HG02798 (cell line): Measurements from ENCODE around the gene NFKB2.

Experiments used
- ATAC-seq: cut with Tn5 transposase; IDR thresholded peaks from one replicate; pipeline ENCODE4 v1.9.1; 2021; ENCODE audit warnings: mild to moderate bottlenecking; ENCODE audit not compliant: unreplicated experiment, poor library complexity

The NFKB2 gene

GRCh38 chr10:102420714-102421506 is 25.4 kb downstream of the NFKB2 start, which contains the start of gene FBXL15:
Gene FBXL15, plus strand, starts transcription at chr10:102420836. Its CDS starts 294 bp downstream, at chr10:102421130.
- ATAC-seq: peak; percentile 82

GRCh38 chr10:102421507-102421756 is 25.9 kb downstream of the NFKB2 start:
- ATAC-seq: no peak

GRCh38 chr10:102421757-102422512 is 26.4 kb downstream of the NFKB2 start:
- ATAC-seq: peak; percentile 2

GRCh38 chr10:102422545-102423129 is 27.1 kb downstream of the NFKB2 start:
- ATAC-seq: no peak

GRCh38 chr10:102423372-102423968 is 28.0 kb downstream of the NFKB2 start:
- ATAC-seq: no peak

GRCh38 chr10:102424145-102424544 is 28.6 kb downstream of the NFKB2 start:
- ATAC-seq: no peak

- ATAC-seq: no peak
Observed at GRCh38 chr10:102424916-102425315, 29.4 kb downstream of the NFKB2 start.

GRCh38 chr10:102425444-102425843 is 29.9 kb downstream of the NFKB2 start:
- ATAC-seq: no peak

- ATAC-seq: no peak
Observed at GRCh38 chr10:102426803-102427287, 31.3 kb downstream of the NFKB2 start.

GRCh38 chr10:102429468-102429867 is 34.0 kb downstream of the NFKB2 start:
- no peak for ATAC-seq

GRCh38 chr10:102431452-102432124 is 36.1 kb downstream of the NFKB2 start:
- ATAC-seq: no peak

- ATAC-seq: peak; percentile 92
Observed at GRCh38 chr10:102432162-102432950, 36.9 kb downstream of the NFKB2 start, which contains the start of gene CUEDC2. Gene CUEDC2, minus strand, starts transcription at chr10:102432574. Its CDS starts 7,386 bp downstream, at chr10:102425188.

GRCh38 chr10:102433619-102434046 is 38.1 kb downstream of the NFKB2 start:
- no peak for ATAC-seq

GRCh38 chr10:102434394-102435132 is 39.1 kb downstream of the NFKB2 start:
- no peak for ATAC-seq

- ATAC-seq: no peak
Observed at GRCh38 chr10:102435133-102435497, 39.6 kb downstream of the NFKB2 start.

- no peak for ATAC-seq
Observed at GRCh38 chr10:102435529-102436233, 40.2 kb downstream of the NFKB2 start.

- no peak for ATAC-seq
Observed at GRCh38 chr10:102436312-102436711, 40.8 kb downstream of the NFKB2 start.

- no peak for ATAC-seq
Observed at GRCh38 chr10:102437515-102437914, 42.0 kb downstream of the NFKB2 start.
